PFSK-1 (cell line): ENCODE results near the gene FABP7.

Source experiments
- SIN3A ChIP-seq: IDR thresholded peaks from 2 replicates; pipeline ENCODE4 v1.6.1; 2012; ENCODE audit warnings: mild to moderate bottlenecking, low read length, moderate library complexity, borderline replicate concordance; ENCODE audit not compliant: insufficient read depth
- TF ChIP-seq, protein P1 (sequence below), 2 experiments: IDR thresholded peaks; 2 replicates each; pipeline versions ENCODE4 v1.6.1 to v1.8.0; 2011 to 2012; ENCODE audit warnings: low read depth in 2 of 2, low read length in 2 of 2, control low read depth in 1 of 2, inconsistent platforms in 1 of 2, mild to moderate bottlenecking in 1 of 2, moderate library complexity in 1 of 2; ENCODE audit not compliant: insufficient read depth in 1 of 2

DNA sequence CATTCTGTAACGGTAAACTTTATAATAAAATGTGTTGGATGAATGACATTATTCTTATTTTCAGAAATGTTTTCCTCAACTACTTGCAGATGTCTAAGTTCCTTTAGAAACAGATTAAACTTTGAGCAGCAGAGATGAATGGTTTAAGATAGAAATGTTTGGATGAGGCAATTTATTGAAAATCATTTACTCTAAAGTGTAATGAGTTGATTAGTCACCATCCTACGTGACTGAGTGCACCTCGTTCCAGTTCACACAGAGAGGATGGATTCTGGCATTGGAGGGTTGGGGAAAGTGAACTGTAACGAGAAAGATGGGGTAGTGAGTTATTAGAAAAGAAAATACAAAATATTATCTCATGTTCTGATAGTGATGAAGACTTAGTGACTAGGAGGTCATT, 38.2 kb downstream of the FABP7 start:
- TF ChIP-seq SIN3A: no peak
- TF ChIP-seq, protein P1, sequence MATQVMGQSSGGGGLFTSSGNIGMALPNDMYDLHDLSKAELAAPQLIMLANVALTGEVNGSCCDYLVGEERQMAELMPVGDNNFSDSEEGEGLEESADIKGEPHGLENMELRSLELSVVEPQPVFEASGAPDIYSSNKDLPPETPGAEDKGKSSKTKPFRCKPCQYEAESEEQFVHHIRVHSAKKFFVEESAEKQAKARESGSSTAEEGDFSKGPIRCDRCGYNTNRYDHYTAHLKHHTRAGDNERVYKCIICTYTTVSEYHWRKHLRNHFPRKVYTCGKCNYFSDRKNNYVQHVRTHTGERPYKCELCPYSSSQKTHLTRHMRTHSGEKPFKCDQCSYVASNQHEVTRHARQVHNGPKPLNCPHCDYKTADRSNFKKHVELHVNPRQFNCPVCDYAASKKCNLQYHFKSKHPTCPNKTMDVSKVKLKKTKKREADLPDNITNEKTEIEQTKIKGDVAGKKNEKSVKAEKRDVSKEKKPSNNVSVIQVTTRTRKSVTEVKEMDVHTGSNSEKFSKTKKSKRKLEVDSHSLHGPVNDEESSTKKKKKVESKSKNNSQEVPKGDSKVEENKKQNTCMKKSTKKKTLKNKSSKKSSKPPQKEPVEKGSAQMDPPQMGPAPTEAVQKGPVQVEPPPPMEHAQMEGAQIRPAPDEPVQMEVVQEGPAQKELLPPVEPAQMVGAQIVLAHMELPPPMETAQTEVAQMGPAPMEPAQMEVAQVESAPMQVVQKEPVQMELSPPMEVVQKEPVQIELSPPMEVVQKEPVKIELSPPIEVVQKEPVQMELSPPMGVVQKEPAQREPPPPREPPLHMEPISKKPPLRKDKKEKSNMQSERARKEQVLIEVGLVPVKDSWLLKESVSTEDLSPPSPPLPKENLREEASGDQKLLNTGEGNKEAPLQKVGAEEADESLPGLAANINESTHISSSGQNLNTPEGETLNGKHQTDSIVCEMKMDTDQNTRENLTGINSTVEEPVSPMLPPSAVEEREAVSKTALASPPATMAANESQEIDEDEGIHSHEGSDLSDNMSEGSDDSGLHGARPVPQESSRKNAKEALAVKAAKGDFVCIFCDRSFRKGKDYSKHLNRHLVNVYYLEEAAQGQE (IDR thresholded peaks at IDR 0.05; ENCODE audit: insufficient read depth in 1 of 2, low read depth in 2 of 2, low read length in 2 of 2): no peak
